NCI-H2107 (cell line): ENCODE data around the gene TGFBI.

Experiments
- DNase-seq: peaks from one replicate; lab custom pipeline; 2025; lab: John Stamatoyannopoulos, UW

Gene TGFBI

DNA sequence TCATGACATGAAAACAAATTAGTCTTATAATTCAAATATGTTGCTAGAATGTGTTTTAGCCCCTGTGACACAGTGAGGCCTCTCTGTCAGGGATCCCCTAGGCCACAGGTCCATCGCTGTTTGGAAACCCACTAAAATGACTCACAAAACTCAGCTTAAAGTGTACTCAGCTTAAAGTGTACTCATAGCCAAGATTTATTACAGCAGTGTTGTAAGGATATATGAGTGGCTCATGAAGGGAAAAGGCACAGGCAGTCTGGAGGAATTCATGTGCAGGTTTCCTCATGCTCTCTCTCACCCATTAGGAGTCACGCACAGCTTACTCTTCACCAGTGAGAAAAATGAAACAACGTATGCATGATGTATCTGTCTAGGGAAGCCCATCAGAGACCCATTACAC is 24.4 kb upstream of the TGFBI start:
- no peak for DNase-seq

DNA sequence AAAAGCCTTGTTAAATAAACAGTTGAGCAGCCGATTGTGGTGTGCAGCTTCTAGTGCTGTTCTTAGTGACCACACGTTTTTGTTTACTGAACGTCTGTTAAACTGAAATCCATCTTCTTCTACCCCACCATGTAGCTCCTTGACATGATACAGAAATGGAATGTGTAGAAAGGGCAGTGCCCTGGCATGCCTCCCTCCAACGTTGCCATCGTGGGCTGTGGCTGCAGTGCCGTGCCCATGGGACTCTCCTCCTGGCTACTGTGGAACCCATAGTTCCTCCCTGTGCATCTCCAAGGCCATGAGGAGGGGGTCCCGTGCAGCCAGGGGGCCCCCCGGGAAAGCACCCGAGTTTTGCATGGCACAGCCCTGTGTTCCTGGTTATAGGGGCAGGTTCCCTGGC is 23.3 kb upstream of the TGFBI start:
- DNase-seq = no peak

DNA sequence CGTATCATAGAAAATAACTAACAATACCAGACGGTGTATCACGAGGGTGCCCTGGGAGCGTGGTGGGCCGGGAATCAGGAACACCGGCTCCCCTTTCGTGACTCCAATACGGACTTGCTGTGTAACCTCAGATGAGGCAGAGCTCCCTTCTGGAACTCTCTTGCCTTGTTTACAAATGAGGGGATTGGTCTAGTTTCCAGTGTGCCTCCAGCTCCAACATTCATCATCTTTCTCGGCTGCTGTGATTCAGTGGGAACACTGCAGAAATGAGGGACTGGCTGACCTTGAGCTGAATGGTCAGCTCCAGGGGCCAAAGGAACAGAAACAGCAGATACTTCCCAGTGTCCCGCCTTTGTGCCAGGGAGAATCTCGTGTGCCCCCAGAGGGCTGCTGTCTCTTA is 22.6 kb upstream of the TGFBI start:
- DNase-seq = no peak

GRCh38 chr5:136006761-136007251 is 22.0 kb upstream of the TGFBI start:
- no peak for DNase-seq

DNA sequence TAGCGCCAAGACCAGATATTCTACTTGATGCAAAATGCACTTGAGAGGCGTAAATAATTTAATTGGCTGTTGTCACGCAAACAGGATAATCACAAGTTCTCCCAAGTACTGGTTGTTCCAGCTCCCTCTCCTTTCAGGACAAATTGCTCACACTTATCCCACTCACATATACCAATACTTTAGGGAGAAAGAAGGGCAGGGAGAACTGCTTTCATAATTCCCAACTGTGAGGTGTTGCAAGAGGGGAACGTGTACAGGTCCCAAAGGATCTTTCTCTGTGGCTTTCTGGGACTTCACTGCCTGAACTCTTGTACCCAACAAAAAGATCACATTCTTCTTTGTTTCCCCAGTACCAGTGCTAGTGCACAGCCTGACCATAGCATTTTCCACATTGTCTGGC is 21.5 kb upstream of the TGFBI start:
- DNase-seq = no peak

DNA sequence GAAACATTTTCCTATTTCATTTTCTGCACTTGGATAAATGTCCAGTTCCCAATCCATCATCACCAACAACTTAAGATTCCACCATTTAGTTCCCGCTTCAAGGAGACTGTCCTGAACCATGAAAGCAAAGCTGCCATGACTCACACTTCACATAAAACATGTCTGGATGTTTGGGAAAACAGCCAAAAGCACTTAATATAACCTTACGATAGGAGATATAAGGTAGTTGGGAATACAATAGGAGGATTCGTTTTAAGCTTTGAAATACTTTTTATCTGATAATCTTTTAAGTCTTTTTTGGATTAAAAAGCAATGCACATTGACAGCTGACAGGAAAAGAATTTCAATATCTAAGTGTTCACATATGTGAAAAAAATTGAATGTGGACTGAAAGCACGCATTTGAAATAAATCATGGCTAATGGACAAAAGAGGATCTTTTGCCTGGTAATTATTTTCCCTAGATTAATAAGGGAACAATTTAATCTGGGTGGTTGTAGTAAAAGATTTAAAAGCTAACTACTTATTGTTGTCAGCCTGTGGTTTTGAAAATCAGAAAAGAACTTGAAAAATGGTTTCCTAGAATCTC is 17.3 kb upstream of the TGFBI start:
- no peak for DNase-seq

GRCh38 chr5:136012041-136012804 is 16.6 kb upstream of the TGFBI start:
- no peak for DNase-seq

DNA sequence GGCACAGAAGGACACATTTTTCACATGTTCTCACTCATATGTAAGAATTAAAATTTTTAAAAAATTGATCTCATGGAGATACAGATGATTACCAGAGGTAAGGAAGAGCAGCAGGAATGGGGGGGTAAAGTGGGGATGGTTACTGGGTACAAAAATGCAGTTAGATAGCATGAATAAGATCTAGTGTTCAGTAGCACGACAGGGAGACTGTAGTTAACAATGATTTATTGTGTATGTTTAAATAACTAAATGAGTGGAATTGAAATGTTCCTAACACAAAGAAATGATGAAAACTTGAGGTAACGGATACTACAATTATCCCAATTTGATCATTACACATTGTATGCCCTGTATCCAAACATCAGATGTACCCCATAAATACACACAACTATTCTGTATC is 15.2 kb upstream of the TGFBI start:
- no peak for DNase-seq

GRCh38 chr5:136014049-136015002 is 14.5 kb upstream of the TGFBI start:
- DNase-seq = no peak

- no peak for DNase-seq
These were observed 13.8 kb upstream of the TGFBI start for GRCh38 chr5:136015003-136015375.

- no peak for DNase-seq
These were observed 12.7 kb upstream of the TGFBI start for GRCh38 chr5:136015966-136016650.

GRCh38 chr5:136016945-136017530 is 11.8 kb upstream of the TGFBI start:
- no peak for DNase-seq

DNA sequence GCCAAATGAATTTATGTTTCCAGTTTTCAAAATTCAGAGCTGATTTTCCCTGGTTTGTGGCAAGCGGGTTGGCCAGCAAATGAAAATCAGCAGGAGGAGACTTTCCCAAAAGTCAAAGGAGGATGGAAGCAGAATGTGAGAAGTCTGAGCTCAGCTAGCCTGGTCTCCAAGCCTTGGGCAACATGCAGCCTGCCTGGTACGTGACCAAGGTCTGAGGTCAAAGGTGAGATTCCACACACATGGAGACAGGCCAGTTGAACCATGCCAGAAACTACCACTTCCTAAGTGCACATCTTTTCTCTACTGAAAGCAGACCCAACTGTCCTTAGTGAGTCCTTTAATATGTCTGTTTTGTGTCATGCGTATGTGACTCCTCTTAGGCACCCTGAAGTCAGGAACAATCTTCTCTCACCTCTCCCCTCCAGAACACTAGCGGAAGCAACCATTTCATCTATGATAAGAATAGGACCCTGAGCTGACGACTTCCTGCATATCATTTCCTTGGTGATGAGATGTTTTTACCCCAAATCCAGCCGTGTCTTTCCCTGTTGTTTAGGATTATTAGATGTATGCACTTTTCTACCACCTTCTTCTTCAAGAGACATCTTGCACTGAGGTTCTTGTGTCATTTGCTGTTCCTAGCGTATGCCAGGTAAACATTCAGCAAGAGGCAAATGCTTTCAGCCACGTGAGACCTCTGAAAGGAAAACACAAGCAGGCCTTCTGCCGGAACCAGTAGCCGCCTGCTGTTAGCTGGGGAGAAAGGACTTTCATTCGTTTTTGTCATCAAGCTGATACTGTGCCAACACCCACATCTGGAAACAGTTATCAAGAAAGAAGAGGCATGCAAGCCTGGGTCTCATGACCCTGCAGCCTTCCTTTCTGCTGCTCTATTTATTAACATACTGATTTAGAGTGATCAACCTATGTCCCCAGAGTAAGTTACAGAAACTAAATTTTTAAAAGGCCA is 9.7 kb upstream of the TGFBI start:
- DNase-seq = no peak

- no peak for DNase-seq
These were observed 8.8 kb upstream of the TGFBI start for GRCh38 chr5:136020001-136020382.

DNA sequence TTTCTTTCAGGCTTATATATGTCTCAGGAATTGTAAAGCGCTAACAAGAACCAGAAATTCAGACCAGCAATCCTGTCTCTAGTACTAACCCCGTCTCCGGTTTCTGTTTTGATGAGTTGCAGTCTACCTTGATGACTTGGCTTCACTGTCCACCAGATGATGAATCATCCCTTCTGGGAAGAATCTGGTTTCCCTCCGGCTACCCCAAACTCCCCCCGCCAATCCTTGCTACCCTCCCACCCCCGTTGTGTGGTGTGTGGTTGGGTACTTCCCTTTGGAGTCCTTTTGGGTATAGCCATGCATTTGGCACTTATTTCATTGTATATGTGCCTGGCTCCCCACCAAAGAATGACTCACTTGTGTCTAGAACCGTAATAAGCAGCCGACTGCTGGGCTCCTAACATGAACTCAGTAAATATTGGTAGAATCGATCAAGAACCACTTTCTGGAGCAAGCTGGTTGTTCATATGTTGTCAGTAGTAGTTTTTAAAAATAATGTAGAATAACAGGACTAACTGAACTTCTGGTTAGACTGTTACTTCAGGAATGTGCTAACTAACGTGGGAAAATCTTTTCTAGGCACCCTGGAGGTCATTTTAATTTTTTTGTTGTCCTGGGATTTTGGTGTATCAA is 8.3 kb upstream of the TGFBI start:
- no peak for DNase-seq

GRCh38 chr5:136021016-136021405 is 7.8 kb upstream of the TGFBI start:
- no peak for DNase-seq

DNA sequence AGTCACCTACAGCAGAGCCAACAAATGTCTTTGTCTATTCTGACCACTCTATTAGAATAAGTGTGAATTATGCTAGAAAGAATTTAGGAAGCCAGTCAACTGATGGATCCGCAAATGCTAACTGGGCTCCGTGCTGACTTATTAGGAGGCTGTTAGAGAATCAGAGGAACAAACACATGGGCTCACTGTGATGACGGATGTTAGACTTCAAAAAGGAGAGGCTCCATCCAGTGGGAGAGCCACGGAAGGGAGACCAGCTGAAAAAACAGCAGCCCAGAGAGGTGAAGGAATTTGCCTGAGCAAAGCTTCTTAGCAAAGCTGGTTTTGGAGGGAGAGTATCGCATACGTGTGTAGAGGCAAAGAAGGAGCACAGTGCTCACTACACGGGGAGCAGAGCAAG is 5.8 kb upstream of the TGFBI start:
- no peak for DNase-seq

- DNase-seq = no peak
These were observed 4.7 kb upstream of the TGFBI start for GRCh38 chr5:136023958-136024541.

GRCh38 chr5:136025900-136026299 is 2.9 kb upstream of the TGFBI start:
- DNase-seq = no peak

DNA sequence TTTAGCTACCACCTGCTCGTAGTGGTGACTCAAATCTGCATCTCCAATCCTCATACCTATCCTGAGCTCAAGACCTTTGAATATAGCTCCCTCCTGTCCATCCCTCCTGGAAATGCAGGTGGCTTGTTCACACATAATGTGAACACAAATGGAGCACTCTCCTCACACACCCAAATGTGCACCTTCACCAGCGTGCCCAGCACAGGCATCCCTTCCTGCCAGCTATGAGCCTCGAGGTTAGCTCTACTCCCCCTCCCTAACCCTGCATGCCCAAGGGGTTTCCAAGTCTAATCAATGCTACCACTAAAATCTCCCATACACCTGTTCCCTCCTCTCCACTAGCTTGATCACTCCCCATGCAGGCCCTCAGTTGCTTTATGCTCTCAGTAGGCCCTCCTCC is 2.2 kb upstream of the TGFBI start:
- no peak for DNase-seq
